HK-2 (cell line): ENCODE results near the gene LIFR.

ENCODE experiments used
- DNase-seq: peaks from one replicate; pipeline ENCODE4 v3.0.0-alpha.2; 2018; ENCODE audit not compliant: unreplicated experiment

LIFR gene

DNA sequence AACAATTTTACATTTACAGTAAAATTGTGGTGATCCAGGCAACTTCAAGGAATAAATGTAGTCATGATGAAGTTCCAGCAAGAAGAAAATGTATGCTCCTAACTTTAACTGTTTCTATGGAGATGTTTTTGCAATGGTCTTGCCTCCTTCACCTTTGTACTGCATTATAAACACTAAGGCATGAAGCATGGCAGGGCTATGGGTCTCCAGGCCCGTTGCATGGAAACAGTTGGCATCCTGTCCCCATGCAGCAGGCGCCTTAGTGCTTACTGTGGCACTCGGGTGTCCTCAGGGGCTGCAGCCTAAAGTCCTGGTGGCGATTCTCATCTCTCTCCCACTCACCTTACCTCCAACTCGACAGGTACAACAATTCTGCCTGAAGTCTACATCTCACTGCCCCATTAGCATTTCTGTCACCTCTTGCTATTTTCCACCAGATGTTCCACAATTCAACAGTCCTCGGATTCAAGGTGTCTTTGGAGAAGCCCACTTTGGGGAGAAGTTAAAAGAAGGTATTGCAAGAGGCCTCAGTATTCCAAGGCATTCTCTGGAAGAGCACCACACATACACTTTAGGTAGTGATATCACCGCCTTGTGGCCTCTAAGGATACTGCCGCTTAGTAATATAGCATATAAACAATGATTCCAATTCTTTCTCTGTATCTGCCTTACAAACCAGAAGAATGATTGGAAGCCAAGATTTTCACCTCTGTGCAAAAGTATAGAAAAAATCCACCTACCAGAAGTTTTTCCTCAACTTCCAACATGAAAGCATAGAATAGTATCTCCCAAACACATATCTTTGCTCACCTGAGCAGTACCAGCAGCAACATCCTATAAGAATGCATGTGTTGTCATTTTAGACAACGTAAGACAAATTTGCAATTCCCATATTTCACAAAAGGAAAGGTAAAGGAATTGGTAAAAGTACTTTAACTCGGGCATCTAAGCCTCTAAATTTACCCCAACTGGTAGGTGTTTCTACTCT is 5.1 kb downstream of the LIFR start:
- no peak for DNase-seq

DNA sequence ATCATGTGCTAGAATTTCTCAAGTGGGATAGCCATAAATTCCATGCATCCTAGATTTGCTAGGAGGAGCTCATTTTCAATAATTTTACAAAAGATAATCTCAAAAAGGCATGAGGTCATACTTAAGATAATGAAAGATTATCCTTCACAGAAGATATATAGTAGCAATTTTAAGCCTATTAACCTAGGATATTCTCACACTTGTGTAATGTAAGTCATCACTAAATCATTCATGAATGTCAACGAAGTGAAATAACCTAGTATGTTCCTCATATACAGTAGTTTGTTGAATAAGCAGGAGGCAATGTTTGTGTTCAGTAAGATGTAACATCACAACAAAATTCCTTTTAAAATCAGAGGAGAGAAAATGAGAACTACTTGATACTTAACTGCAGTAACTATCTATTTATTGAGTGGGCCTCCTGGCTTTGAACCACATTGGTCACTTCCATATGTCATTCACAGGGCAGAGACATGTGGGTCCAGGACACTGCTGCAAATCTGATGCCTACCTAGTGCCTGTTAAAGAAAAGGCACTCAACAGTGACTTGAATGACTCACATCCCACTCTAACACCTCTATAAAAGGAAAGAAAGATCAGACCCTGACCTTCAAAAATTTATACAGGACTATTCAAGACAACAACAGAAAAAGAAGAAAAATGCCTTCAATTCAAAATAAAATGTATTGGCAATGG is 8.2 kb downstream of the LIFR start:
- DNase-seq: peak; percentile 21

DNA sequence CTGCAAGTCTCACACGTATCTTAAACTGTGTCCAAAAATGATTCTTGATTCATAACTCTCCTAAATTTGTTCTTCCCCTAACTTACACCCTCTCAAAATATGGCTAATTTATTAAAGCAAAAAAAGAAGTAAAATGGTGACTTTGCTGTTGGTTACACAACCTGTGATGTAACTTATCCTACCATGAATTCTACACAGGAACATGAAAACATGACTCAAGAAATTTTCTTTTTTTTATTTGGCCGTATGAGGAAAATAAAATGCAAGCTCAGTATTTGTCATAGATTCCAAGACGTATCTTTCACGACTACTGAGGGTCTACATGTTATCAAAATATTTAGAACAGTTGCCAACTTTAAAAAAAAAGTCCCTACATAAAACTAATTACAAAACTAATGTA is 9.2 kb downstream of the LIFR start:
- DNase-seq: no peak

DNA sequence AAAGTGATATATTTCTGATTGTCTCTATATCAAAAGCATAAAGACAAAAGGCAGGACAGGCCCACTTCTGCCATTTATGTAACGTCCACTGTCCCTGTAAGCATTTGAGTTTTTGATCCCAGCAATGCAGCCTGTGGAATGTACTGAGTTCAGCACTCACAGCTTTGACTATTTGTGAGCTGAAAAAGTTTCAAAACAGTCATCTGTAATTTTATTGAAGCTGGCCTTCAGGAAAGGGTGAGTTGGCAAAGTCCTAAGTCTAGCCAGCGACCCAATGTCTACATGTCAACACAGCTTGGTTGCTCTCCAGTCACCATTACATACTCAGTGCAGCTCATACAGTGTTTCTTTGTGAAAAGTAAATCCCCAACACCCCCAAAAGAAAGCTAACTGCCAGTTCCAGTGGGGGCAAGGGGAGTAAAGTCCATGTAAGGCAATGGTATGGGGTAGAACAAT is 9.7 kb downstream of the LIFR start:
- no peak for DNase-seq

DNA sequence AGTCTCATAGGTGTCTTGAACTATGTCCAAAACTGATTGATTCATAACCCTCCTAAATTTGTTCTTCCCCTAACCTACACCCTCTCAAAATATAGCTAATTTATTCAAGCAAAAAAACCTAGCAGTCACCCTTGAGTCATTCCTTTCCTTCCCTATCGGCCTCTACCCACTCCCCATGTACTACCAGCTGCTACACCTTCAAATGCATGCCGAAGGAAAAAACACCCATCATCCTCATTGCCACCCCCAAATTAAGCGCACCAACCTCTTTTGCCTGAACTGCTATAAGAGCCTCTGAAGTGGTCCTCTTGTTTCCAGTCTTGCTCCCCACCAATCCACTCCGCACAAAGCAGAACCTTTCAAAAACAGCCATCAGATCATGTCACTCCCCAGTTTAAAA is 12.6 kb downstream of the LIFR start:
- no peak for DNase-seq

DNA sequence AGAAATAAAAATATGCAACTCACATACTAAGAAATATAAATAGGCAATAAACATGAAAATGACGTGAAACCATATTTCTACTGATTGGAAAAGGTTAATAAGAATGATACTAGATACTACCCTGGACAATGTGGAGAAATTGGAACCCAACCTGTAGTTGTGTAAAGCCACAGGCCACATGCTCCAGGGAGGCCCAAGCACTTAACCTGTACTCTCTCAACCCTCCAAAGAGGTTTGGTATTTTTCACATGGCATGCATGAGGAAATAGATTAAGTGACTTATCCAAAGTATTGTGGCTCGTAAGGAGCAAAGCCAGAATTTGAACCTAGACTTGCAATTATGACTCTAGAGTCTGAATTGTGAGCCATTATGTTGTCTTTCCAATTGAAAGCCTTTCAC is 13.4 kb downstream of the LIFR start:
- no peak for DNase-seq

DNA sequence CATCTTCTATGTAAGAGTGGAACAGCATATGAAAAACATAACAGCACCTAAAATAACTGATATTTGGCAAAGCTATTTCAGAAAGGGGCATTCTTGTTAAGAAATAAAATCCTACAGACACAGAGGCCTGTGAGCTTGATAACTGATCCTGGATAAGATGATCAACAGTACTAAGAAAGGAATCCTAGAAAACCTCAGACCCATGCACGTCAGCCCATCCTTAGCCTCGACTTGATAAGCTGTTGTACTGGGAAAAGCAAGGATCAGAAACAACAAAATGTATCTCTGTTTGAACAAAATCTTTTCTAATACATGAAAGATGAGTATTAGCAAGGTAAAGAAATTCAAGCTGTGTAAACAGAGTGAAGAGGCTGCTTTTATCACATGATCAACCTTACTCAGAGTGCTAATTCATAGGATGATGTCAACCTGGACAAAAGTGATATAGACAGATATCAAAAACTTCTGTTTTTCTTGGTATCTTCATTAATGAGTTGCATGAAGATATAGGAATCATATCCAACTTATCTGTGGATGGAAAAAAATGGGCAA is 15.2 kb downstream of the LIFR start:
- no peak for DNase-seq

DNA sequence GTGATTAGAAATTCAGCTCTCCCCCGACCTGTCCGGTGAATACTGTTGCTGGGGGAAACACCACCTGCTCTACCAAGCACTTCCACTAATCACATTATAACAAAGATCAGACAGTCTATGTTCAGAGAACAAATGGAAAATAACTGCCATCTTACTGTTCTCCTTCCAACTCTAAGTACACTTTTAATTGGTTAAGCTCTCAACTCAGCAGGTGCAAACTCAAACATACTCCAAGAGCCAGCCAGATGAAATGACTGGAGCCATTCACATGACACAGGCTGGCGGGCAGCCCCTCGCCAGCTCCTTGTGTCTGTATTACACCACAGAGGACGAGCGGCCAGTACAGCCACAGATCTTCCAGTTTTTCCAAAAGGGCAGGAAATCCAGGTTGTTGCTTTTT is 16.1 kb downstream of the LIFR start:
- DNase-seq: no peak

DNA sequence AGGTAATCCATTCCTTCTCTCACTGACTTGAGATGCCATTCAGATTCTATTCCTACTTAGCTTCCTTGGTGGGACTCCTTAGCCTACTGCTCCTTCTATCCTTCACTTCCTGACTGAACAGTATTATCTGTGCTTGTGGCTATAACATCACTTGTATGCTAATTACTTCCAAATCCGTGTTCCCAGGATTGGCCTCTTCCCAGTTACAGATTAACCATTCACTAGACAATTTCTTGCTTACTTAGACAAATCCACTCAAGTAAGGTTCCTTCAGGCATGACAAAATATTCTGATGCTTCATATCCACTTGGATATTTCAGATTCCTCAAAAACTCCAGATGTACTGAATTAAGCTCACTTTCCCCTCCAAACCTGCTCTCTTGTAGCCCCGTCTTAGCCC is 18.3 kb downstream of the LIFR start:
- no peak for DNase-seq

DNA sequence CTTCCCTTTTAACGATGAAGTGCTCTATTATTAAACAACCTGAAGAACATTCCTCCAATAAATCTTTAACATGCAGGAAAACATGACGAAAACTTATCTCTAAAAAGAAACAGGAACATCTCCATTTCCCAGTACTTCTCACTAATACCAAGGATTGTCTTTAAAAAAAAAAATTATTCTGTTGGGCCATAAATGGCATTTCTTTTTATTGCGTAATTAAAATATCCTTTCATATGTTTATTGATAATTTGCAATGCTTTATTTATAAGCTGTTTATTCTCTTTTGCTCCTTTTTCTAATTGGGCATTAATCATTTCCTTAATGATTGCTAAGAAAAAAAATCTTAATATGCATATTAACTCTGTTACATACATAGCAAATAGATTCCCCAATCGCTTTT is 18.9 kb downstream of the LIFR start:
- no peak for DNase-seq

DNA sequence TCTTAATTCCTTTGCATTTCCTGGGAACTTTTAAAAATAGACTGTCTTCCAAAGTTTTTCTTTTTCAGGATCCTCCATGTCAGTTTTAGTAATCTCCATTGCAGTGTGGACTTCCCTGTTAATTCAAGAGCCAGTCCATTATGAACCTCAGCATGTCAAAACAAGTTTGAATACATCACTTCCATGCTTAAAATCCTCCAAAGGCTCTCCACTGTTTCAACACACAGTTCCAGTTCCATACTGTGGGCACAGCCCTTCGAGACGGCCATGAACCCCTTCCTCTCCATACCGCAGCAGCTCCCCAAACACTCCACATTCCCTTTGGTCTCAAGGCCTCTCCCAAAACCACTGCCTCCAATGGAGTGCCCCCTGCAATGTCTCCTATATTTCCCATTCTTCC is 19.5 kb downstream of the LIFR start:
- no peak for DNase-seq

DNA sequence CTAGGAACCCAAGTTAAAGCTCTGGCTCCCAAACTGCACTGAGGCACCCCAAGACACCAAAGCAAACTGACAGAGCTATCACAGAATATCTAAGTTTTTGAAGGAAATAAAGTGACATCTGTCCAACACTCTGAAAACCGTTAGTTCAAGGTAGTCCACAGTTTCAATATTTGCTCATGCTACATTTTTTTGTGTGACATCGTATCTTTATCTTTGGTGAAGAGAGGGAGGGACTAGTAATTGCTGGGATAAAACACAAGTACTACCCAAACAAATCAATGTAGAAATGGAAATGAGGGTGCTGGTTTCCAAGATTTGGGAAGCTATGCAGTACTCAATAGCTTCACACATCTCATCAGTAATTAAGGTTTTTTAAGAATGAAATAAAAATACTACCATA is 20.6 kb downstream of the LIFR start:
- no peak for DNase-seq

DNA sequence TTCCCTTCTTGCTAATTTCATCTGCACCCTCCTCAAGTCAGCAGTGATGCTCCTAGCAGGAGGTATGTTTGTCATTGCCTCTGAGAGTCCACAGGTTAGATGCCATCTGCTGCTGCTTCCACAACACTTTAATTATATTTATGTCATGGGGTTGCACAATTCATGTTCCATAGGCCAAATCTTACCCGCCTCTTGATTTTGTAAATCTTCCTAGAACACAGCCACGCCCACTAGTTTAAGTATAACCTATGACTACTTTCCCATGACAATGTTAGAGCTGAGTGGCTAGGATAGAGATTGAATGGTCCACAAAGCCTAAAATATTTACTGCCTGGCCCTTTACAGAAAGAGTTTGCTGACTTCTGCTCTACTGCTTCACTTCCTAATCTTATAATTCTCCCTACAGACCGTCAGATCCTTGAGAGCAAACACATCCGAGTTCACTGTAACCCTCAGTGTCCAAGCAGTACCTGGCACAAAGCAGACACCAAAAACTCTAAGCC is 21.1 kb downstream of the LIFR start:
- no peak for DNase-seq

DNA sequence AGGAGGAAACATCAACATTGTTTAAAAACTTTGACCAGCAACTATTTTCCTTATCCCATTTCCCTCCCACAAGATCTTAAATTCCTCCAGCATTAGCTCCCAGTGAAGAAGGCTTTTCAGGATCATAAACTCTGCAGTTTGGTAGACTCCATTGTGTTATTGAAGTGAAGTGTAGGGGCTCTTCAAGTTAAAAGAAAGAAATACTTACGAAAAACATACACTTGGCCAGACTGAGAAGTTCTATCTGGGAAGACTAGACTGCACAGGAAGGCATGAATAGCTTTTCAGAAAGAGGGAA is 22.3 kb downstream of the LIFR start:
- no peak for DNase-seq

DNA sequence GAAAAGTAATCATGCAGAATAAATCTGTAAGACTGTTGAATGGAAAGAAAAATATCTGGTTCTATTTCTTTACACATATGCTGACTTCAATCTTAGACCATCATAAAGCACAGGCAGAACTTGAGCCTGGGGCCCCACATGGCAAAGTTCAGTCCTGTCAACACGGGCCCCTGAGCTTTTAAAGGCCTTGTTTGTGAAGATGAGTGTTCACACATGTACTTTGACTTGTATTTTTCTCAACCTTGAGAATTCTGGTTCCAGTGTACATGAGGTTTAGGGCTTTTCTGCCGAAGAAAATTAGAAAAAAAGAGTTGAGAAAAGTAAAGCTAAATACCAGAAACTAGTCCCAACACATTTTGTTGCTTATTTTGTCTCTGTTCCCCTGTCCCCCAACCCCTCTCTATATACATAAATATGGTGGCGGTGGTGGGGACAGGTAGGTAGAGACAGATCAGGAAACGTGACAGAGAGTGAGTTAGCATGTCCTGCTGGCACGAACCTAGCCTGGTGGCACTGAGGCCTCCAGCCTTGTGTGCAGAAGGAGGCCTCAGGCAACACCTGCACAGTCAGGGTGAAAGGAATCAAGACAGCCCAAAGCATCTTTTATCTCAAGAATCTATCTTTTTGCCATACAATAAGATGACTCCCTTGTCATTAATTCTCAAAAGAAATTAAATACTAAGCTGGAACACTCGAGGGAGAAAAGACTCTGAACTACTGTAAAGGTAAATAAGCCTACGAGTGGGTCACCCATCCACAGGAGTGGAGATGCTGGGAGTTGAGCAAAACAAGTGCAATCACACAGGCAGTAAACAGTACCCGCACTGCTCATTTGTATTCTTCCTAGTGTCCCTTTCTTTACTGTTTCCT is 22.9 kb downstream of the LIFR start:
- no peak for DNase-seq

DNA sequence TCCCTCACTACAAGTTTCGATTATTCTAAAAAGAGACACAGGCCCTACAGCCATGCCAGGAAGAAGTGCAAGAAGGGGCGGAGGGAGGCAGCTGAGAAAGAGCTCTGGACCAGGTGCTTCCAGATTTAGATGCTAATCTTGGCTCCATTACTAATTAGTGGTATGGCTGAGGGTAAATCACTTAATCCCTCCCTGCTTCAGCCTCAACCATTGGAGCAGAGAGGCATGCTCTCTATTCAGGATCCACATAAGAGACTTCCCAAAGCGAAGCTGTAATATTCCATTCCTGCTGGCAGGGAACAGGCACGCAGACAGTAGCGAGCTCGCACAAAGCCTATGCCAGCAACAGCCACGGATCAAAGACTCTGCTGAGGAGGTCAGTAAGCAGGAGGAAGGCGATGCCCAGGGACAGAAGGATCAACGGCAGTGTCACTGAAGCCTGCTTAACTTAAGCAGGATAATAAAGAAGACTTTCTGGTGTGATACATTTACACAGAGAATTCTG is 24.2 kb downstream of the LIFR start:
- DNase-seq: no peak

DNA sequence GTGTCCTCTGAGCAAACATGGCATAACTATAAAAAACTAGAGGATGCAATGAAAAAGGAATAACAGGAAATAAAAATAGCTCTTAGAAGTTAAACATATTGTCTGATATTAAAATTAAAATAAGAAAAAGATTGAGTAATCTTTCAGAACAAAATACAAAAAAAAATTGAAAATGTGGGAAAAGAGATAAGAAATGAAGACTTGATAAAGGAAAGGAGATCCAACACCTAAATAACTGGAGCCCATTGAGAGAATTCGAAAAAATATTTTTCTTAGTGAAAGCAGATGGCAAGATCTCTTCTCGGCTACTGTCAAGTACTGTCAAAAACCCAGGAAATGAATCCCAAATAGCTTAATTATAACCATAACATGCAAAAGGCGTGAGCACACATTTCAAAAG is 24.9 kb downstream of the LIFR start:
- DNase-seq: no peak

DNA sequence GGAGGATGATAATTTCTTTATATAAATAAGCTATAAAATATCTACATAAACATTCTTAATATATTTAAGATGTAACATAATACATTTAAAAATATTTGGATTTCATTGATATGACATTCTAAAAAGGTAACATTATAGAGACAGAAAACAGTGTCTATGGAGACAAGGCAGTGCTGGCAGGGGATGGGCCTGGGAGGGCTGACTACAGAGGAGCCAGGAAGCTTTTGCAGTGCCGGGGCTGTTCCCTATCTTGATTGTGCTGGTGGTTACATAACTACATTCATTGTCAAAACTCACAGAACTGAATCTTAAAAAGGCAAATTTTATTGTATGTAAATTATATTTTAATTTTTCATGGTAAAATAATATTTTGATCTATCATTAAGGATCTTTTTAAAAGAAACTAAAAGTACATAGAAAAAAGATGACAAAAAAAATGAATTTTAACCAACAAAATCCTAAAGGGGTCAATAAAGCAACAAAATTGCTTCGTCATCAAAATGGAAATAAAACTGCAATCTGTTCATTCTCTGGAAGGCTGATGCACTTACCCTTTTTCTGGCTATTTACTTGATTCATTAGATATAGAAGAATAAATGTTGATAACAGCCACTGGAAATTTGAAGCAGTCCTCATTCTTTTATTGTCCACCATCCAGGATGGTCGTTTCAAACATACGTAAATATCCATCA is 26.3 kb downstream of the LIFR start:
- no peak for DNase-seq

DNA sequence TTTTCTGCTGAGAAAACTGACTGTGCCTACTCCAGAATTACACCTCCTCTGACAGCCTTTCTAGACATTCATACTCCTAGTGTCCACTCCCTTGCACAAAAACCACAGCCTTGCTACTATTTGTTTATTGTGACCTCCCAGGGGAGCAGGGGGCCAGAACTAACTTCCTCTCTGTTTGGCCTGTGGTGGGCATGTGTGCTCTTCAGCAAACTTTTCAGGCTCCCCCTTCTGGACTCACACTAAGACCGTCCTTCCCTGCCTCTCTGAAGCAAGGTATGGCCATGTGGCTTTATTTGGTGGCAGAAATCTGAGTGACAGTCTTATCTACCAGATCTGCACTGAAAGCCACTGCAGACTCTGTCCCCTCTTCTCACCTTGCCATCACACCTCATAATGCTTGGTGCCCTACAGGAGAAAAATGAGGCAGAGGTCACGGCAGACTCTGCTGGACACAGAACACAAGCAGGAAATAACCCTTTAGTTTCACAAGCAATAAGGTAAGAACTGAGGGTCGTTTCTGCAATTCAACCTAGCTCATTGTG is 28.2 kb downstream of the LIFR start:
- no peak for DNase-seq

DNA sequence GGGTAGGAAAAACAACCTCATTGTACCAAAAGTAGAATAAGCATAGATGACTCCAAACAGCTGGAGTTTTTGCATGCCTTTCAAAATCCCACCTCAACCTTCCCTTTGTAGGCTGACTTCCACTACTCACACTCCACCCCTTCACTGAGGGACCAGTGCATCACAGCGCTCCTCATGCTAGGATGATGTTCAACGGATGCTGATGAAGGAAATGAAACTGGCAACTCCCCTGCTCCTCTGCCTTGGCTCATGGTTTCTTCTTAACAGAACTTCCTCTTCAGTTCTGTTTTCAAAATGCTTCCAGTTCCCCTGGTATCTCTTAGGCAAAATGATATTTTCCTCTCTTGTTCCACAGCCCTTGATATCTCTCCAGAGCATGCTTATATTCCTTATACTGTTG is 29.0 kb downstream of the LIFR start:
- DNase-seq: no peak

DNA sequence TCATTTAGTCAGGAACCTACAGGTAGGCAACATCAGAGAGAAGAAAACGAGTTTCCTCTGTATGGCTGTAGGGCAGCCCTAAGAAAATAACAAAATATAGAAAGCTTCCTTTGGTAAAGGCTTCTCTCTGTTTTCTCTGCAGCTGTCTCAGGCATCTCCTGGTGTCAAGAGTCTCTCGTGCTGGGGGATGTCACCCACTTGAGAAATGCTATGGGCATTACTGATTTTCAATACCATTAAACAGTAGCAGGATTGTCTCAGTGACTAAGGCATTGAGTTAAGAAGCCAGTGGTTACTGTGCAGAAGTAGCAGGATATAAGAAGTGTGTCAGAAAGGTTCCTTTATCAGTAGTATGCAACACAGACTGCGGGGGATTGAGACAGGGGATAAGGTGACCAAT is 32.4 kb downstream of the LIFR start:
- DNase-seq: no peak
